ENCODE results near the gene RASL10B.
"Not testable (repeated sequence)": the region's sequence is repeated elsewhere in the genome, so short reads cannot be mapped to it uniquely, and the experiment has no call there.

Gene RASL10B

GRCh38 chr17:35731239-35731916, at the start of gene RASL10B:
Gene RASL10B, plus strand, starts transcription at chr17:35731639. Its CDS starts 3,546 bp downstream, at chr17:35735185.
- no peak for DNase-seq (ENCODE audit: low read depth)

- no peak for DNase-seq (ENCODE audit: low read depth)
These were observed 47.8 kb upstream of the RASL10B start for GRCh38 chr17:35683591-35683990.

GRCh38 chr17:35684055-35684802, 47.2 kb upstream of the RASL10B start:
- peak; percentile 32 for DNase-seq (ENCODE audit: low read depth)

GRCh38 chr17:35692512-35693210, 38.8 kb upstream of the RASL10B start:
- DNase-seq (ENCODE audit: low read depth) = no peak

GRCh38 chr17:35693662-35694061, 37.8 kb upstream of the RASL10B start:
- no peak for DNase-seq (ENCODE audit: low read depth)

GRCh38 chr17:35694906-35695305, 36.5 kb upstream of the RASL10B start:
- DNase-seq (ENCODE audit: low read depth) = no peak

GRCh38 chr17:35695613-35696012, 35.8 kb upstream of the RASL10B start:
- no peak for DNase-seq (ENCODE audit: low read depth)

GRCh38 chr17:35698800-35699199, 32.6 kb upstream of the RASL10B start:
- DNase-seq (ENCODE audit: low read depth) = no peak

- DNase-seq (ENCODE audit: low read depth) = no peak
These were observed 31.3 kb upstream of the RASL10B start for GRCh38 chr17:35700150-35700549.

GRCh38 chr17:35701491-35701890, 29.9 kb upstream of the RASL10B start:
- DNase-seq (ENCODE audit: low read depth) = no peak

- DNase-seq (ENCODE audit: low read depth) = not testable (repeated sequence)
These were observed 28.1 kb upstream of the RASL10B start for GRCh38 chr17:35703308-35703707.

- no peak for DNase-seq (ENCODE audit: low read depth)
These were observed 26.2 kb upstream of the RASL10B start for GRCh38 chr17:35705230-35705629.

- DNase-seq (ENCODE audit: low read depth) = no peak
These were observed 25.7 kb upstream of the RASL10B start for GRCh38 chr17:35705705-35706104.

GRCh38 chr17:35708149-35708548, 23.3 kb upstream of the RASL10B start:
- DNase-seq (ENCODE audit: low read depth) = no peak

GRCh38 chr17:35708951-35709350, 22.5 kb upstream of the RASL10B start:
- DNase-seq (ENCODE audit: low read depth) = no peak

GRCh38 chr17:35709874-35710273, 21.6 kb upstream of the RASL10B start:
- no peak for DNase-seq (ENCODE audit: low read depth)

GRCh38 chr17:35710950-35711349, 20.5 kb upstream of the RASL10B start:
- no peak for DNase-seq (ENCODE audit: low read depth)

GRCh38 chr17:35713069-35713728, 18.2 kb upstream of the RASL10B start:
- DNase-seq (ENCODE audit: low read depth) = peak; percentile 87

- DNase-seq (ENCODE audit: low read depth) = no peak
These were observed 16.5 kb upstream of the RASL10B start for GRCh38 chr17:35714988-35715387.

GRCh38 chr17:35715416-35715815, 16.0 kb upstream of the RASL10B start:
- no peak for DNase-seq (ENCODE audit: low read depth)

- DNase-seq (ENCODE audit: low read depth) = no peak
These were observed 15.3 kb upstream of the RASL10B start for GRCh38 chr17:35716173-35716572.

GRCh38 chr17:35716897-35717465, 14.5 kb upstream of the RASL10B start:
- no peak for DNase-seq (ENCODE audit: low read depth)

Measured in GM04504 (cell line).